IPS-15b (cell line): ENCODE measurements around the gene SIK3.

Experiments
- H3K27me3 ChIP-seq: one replicate; pipeline ENCODE4 v1.6.1; 2013; ENCODE audit warnings: low read length; ENCODE audit not compliant: control insufficient read depth, insufficient read depth
- H3K36me3 ChIP-seq: one replicate; pipeline ENCODE4 v1.6.1; 2013; ENCODE audit warnings: low read length; ENCODE audit not compliant: control insufficient read depth, insufficient read depth
- H3K4me1 ChIP-seq: one replicate; pipeline ENCODE4 v1.6.1; 2013; ENCODE audit warnings: mild to moderate bottlenecking, low read length; ENCODE audit not compliant: control insufficient read depth, insufficient read depth
- H3K4me3 ChIP-seq: one replicate; pipeline ENCODE4 v1.5.1; 2013; ENCODE audit warnings: low read depth, low read length
- H3K9ac ChIP-seq: one replicate; pipeline ENCODE4 v1.6.1; 2013; ENCODE audit warnings: low read depth, mild to moderate bottlenecking, low read length
- H3K9me3 ChIP-seq: one replicate; pipeline ENCODE4 v1.6.1; 2013; ENCODE audit warnings: mild to moderate bottlenecking, low read length; ENCODE audit not compliant: control insufficient read depth, insufficient read depth

The SIK3 gene

DNA sequence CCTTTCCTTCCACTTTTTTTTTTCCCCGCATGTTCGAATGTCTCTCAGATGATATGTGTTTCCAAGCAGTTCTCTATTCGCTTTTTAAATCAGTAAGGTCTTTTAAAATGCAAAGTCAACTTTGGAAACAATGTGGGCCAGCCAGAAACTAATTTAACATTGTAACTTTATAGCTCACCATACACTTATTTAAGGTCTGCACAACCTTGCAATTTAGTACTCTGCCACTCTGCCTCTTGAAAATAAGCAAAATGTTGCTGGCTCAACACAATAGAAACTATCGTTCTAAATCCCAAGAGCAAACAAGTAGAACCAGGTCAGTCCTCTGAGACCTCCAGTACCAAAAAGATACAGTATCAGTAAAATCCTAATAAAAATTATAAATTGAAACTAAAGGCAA, 109.0 kb downstream of the SIK3 start:
- Histone ChIP-seq H3K9me3 (no peaks in the 10 kb centered on the region), H3K27me3 (no peaks in the 10 kb centered on the region), H3K9ac (no peak overlapping the region), H3K36me3 (no peaks in the 10 kb centered on the region), H3K4me3 (no peak overlapping the region), H3K4me1 (peaks cover 21% of the 10 kb centered on the region)

DNA sequence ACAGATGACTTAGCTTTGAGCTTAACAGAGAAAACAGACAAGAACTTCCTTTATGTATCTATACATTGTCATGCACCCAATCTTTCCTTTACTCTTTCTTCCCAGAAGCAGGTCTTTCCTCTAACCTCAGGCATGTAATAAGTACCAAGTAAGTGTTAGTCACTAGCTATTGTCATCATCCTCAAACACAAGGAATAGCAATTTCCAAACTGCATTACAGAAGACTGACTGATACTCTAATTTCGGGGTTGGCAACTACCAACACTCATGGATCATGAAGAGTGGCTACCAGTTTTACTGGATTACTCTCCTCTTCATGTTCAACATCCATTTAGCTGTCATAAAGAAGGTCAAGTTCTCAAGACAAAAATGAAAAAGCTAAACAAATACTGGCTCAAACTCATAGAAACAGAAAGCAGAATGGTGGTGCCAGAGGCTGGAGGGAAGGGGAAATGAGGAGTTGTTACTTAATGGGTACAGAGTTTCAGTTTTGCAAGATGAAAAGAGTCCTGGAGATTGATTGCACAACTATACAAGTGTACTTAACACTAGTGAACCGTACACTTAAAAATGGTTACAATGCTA, 111.6 kb downstream of the SIK3 start:
- Histone ChIP-seq H3K27me3 (no peaks in the 10 kb centered on the region), H3K9me3 (no peaks in the 10 kb centered on the region), H3K4me3 (no peak overlapping the region), H3K4me1 (peaks cover 16% of the 10 kb centered on the region), H3K9ac (no peak overlapping the region), H3K36me3 (no peaks in the 10 kb centered on the region)

DNA sequence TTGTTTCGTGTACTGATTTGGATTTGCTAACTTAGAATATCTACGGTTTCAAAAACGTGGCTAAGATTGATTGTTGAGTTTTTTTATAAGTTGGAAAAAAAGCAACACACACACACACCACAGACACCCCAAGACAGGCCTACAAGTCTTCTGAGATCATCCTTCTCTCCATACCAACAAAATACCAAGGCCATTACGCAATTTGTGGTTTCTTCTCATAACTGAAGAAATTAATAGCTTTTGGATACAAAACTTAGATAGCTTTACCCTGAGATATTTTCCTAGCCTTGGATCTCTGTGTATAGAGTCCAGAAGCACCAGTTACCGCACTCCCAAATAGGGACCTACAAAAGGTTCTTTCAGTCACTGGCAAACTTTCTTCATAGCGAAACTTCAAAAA, 113.6 kb downstream of the SIK3 start:
- peaks cover 7% of the 10 kb centered on the region for H3K4me1 ChIP-seq
- H3K27me3 ChIP-seq, result no peaks in the 10 kb centered on the region

DNA sequence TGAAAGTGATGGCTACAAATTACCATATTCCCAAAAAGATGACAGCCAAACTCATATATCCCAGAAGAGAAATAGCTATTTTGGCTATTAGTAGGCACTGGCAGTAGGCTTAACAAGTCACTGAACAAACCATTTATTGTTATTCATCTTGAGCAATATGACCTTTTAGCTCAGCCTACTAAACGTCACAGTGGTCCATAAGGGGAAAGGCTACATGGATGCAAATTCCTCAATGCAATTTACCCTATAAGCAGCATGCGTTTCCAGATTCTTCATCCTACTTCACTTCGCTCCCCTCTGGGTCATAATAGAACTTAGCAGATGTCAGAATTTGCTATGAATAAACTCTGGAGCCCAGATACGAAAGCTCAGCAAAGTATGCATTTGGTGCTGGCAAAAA, 114.0 kb downstream of the SIK3 start:
- Histone ChIP-seq H3K4me1 (peaks cover 6% of the 10 kb centered on the region), H3K27me3 (no peaks in the 10 kb centered on the region), H3K36me3 (no peaks in the 10 kb centered on the region), H3K9ac (no peak overlapping the region), H3K9me3 (no peaks in the 10 kb centered on the region), H3K4me3 (no peak overlapping the region)

More for the DNA sequence above, 113.6 kb downstream of the SIK3 start:
- Histone ChIP-seq H3K36me3 (no peaks in the 10 kb centered on the region), H3K9me3 (no peaks in the 10 kb centered on the region), H3K4me3 (no peak overlapping the region), H3K9ac (no peak overlapping the region)

DNA sequence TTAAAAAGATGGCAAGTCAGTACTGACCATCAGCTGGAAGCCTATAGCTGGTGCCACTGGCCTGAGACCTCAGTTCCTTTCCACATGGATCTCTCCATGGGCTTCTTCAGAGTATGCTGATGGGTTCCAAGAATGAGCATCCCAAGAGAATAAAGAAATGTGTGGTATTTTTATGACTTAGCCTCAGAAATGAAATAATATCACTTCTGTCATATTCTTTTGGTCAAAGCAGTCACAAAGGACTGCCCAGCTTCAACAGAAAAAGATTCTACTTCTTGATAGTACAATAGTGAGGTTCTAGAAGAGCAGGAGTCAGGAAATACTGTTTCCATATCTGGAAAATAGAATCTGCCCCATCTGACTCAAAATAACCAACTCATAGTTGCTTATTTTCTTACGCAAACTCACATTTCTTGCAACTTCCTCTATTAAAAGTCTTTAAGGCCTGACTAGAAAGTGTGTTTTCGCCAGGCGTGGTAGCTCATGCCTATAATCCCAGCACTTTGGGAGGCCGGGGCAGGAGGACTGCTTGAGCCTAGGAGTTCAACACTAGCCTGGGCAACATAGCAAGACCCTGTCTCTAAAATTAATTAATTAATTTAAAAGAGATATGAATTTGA, 116.9 kb downstream of the SIK3 start:
- H3K36me3 ChIP-seq, result no peaks in the 10 kb centered on the region
- H3K9ac ChIP-seq, result no peak overlapping the region
- H3K4me3 ChIP-seq, result no peak overlapping the region
- H3K4me1 ChIP-seq, result no peaks in the 10 kb centered on the region
- H3K9me3 ChIP-seq, result no peaks in the 10 kb centered on the region
- no peaks in the 10 kb centered on the region for H3K27me3 ChIP-seq

DNA sequence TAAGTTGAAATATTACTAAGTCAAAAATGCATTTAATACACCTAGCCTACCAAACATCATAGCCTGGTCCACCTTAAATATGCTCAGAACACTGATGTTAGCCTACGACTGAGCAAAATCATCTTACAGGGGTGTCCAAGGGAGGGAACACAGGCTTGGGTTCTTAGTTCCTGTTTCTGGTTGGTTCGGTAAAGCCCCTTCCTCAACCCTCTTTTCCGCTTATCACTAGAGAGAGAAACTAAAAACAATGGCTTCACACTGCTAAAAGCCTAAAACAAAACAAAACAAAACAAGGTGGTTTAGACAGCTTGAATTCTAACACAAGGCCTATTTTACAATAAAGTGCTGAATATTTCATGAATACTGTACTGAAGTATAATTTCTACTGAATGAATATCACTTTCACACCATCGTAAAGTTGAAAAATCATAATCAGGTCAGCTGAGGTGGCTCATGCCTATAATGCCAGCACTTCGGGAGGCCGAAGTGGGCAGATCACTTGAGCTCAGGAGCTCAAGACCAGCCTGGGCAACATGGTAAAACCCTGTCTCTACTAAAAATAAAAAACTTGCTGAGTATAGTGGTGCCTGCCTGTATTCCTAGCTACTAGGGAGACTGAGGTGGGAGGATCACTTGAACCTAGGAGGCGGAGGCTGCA, 118.0 kb downstream of the SIK3 start:
- Histone ChIP-seq H3K9me3 (no peaks in the 10 kb centered on the region), H3K27me3 (no peaks in the 10 kb centered on the region), H3K9ac (no peak overlapping the region), H3K36me3 (no peaks in the 10 kb centered on the region), H3K4me1 (no peaks in the 10 kb centered on the region), H3K4me3 (no peak overlapping the region)

DNA sequence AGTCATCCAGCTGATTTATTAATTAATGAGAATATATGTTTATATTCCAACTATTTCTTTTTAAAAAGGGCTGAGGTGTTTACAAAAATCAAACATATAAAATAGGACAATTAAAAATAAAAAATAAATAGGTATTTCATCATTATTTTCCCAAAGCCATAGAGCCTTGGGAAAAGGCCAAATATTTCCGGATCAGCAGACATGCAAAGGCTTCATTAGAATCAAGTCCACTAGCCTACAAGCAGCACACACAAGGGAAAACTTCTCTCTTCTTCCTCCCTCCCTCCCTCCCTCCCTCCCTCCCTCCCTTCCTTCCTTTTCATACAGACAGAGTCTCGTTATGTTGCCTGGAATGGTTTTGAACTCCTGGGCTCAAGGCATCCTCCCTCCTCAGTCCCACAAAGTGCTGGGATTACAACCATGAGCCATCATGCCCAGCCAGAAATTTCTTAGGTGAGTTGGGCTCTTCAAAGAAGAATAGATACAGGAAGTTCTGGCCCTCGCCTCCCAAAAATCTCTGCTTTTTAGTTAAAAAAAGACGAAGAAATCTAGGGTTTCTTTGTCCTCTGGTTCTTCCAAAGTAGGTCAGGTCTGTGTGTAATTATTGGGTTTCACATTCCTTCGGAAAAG, 121.2 kb downstream of the SIK3 start:
- H3K4me3 ChIP-seq, result no peak overlapping the region
- H3K36me3 ChIP-seq, result no peaks in the 10 kb centered on the region
- no peaks in the 10 kb centered on the region for H3K9me3 ChIP-seq
- no peaks in the 10 kb centered on the region for H3K27me3 ChIP-seq
- peaks cover 2% of the 10 kb centered on the region for H3K4me1 ChIP-seq
- no peak overlapping the region for H3K9ac ChIP-seq

DNA sequence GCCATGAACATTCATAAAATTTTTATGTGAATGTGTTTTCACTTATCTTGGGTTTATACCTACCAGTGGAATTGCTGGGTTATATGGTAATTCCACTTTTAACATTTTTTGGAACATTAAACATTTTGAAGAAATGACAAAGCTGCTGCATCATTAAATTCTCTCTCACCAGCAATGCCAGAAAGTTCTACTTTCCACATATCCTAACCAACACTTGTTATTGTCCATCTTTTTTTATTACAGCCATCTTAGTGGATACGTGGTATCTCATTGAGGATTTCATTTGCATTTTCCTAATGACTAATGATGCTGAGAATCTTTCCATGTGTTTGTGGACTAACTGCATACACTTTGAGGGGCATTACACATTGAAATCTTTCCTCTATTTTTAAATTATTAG, 122.6 kb downstream of the SIK3 start:
- H3K27me3 ChIP-seq, result no peaks in the 10 kb centered on the region
- no peak overlapping the region for H3K9ac ChIP-seq
- peaks cover 2% of the 10 kb centered on the region for H3K4me1 ChIP-seq
- H3K36me3 ChIP-seq, result no peaks in the 10 kb centered on the region
- no peaks in the 10 kb centered on the region for H3K9me3 ChIP-seq
- H3K4me3 ChIP-seq, result no peak overlapping the region

DNA sequence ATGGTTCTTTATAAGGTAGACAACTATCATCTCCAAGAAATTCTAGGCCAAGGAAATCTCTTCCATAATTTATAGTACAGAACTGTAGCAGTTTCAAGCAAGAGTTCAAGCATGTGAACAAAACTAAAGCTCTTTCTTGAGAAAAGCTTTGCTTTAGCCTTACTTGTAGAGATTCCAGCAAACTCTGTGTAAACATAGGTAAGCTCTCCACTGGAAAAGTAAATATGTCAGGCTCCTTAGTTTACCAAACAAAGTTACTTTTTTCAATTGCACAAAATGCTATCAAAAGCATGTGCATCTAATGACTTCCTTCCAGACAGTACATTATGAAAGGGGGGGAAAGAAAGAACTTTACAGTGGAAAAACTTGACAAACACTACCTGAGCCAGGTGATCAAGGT, 125.0 kb downstream of the SIK3 start:
- Histone ChIP-seq H3K4me3 (no peak overlapping the region), H3K36me3 (no peaks in the 10 kb centered on the region), H3K27me3 (no peaks in the 10 kb centered on the region)

DNA sequence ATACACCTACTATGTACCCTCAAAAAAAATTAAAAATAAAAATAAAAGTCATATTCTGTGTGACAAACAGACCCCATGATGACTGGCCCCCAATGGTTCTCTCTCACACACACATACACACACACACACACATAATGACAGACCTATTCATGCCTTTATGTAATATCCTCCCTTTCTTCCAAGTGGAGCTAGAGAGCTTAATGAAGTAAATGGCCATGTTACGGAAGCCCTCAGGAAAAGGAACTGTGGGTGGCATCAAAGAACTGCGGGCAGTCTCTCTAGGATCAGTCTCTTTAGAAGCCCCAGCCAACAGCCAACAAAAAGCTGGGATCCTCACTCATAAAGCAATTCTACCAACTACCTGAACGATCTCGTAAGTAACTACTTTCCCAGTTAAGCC, 125.5 kb downstream of the SIK3 start:
- Histone ChIP-seq H3K9ac (no peak overlapping the region), H3K27me3 (no peaks in the 10 kb centered on the region), H3K9me3 (no peaks in the 10 kb centered on the region), H3K4me3 (no peak overlapping the region), H3K36me3 (no peaks in the 10 kb centered on the region), H3K4me1 (peaks cover 6% of the 10 kb centered on the region)

More for the DNA sequence above, 125.0 kb downstream of the SIK3 start:
- Histone ChIP-seq H3K4me1 (peaks cover 6% of the 10 kb centered on the region), H3K9ac (no peak overlapping the region), H3K9me3 (no peaks in the 10 kb centered on the region)

DNA sequence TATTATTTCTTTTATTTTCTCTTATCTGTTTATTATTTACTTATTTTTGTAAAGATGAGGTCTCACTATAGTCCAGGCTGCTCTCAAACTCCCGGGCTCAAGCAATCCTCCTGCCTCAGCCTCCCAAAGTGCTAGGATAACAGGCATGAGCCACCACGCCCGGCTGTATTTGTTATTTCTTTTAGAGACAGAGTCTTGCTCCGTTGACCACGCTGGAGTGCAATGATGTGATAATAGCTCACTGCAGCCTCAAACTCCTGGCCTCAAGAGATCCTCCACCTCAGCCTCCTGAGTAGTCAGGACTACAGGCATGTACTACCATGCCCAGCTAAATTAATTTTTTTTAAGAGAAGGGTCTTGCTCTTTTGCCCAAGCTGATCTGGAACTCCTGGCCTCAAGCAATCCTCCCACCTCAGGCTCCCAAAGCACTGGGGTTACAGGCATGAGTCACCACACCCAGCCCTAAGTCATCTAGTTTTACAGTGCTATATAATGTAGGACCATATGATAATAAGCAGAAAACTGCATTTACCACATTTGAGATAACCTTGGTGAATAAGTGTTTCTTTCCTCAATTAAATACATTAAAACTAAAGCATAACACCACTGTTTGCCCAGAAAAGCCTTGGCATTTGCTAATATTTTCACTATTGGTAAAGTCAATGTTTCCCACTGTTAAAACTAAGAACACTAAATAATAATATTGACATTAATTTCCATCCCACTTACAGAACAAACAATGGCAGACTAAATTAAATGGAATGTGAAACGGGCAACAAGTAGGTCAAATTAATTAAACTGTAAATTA, 127.5 kb downstream of the SIK3 start:
- Histone ChIP-seq H3K4me1 (peaks cover 6% of the 10 kb centered on the region), H3K4me3 (no peak overlapping the region), H3K27me3 (no peaks in the 10 kb centered on the region), H3K9me3 (no peaks in the 10 kb centered on the region), H3K9ac (no peak overlapping the region), H3K36me3 (no peaks in the 10 kb centered on the region)
